GM18868 (cell line): ENCODE measurements around the gene DDX1.
"Not testable (repeated sequence)": the region's sequence is repeated elsewhere in the genome, so short reads cannot be mapped to it uniquely, and the experiment has no call there.

ENCODE experiments used
- ATAC-seq: cut with Tn5 transposase; IDR thresholded peaks from one replicate; pipeline ENCODE4 v1.9.1; 2021; ENCODE audit warnings: mild to moderate bottlenecking, moderate library complexity; ENCODE audit not compliant: unreplicated experiment

DDX1 gene

DNA sequence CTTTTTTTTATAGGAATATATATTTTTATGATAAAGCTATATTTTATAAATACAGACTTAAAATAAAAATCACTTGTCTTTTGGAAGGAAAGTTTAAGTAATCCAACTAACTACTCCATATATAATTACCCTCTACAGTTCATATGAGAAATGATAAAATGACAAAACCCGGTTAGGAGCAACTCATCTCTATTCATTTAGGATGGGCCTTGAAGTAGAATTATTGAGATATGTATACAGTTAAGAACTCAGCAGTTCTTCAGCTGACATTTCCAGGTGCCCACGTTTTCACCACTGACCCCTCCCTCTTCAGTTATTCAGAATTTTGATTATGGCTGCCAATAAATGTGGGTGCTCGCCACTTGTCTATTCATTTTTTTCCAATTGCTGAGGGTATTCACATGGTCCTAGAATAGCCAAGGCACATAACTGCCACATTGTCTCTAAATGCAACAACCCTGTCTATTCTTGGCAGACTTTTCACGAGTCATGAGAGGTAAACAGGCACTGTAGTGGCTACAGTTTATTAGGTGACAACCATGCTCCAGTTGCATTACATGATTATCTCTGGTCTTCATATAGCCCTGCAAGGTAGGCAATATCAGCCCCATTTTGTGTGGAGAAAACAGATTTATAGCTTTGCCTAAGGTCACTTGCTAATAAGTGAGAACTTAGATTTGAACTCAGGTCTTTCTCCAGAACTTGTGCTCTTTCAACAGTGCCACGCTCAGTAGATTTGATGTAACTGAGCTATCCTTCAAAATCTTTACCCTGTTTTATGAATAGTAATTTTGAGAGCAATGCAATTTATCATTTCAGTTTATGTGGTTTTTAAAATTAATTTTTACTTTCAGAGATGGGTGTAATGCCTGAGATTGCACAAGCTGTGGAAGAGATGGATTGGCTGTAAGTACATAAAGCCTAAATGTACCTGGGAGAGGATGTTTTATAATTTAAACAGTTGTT is 2.9 kb downstream of the DDX1 start:
- no peak for ATAC-seq

DNA sequence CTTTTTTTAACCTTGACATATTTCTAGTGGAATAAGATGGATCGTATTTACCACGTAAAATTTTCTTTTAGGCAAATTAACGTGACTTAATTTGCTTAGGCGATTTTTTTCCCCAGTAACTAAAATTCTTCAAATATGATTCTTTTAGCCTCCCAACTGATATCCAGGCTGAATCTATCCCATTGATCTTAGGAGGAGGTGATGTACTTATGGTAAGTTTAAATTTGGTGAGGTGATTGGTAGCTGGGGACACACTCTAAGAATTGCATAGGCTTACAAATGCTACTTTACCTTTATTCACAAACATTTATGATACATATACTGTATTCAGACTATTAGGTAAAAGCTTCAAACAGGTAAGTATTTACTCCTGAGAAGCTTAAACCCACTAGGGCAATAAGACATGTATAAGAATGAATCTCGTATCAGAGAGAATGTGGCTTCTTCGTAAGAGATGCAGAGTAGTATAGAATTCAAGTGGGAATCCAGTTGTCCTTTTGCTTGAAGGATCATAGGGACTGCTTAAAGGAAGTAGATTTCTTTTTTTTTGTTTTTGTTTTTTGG is 3.8 kb downstream of the DDX1 start:
- no peak for ATAC-seq

DNA sequence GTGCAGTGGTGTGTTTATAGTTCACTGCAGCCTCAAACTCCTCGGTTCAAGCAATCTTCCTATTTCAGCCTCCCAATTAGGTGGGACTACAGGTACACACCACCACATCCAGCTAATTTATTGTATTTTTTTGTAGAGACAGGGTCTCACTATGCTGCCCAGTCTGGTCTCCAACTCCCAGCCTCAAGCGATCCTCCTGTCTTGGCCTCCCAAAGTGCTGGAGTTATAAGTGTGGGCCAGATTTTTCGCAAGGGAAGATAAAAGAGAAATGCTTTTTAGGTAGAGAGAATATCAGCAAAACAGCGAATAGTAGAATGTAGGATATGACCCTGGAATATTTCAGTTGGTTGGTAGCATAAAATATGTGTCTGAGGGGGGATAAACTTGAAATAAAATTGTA is 4.3 kb downstream of the DDX1 start:
- ATAC-seq = no peak

DNA sequence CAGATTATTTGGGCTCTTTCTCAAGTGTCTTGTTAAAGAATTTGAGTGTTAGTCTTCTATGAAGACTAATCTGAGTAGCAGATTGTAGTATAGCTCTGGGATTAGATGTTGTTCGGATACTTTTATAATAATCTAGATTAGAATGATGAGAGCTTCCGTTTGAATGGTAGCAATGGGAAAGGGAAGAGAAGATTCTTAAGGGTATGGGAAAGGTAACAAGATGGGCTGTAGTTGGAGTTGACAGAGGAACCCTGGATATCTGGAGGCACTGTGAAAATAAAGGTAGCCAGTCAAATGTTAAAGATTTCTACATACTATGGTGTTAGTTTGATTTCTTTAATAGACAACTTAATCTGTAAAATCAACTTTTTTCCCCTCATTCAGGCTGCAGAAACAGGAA is 4.7 kb downstream of the DDX1 start:
- no peak for ATAC-seq

DNA sequence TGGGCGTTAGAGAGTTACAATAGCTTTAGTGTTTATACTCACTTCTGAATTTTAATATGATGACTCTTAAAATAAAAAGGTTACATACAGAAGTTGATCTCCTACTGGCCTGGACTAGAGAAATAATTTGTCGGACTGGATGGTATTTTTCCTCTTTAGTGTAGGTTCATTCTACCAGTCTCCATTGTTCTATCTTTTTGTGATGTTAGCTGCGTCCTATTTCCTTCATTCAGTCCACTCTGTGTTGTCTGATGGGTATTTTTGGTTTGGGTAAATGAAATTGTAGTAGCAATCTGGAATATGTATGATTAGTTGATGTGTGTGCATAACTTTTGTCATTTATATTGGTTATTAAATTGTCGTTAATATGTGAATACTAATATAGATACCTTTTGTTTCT is 5.3 kb downstream of the DDX1 start:
- ATAC-seq = no peak

DNA sequence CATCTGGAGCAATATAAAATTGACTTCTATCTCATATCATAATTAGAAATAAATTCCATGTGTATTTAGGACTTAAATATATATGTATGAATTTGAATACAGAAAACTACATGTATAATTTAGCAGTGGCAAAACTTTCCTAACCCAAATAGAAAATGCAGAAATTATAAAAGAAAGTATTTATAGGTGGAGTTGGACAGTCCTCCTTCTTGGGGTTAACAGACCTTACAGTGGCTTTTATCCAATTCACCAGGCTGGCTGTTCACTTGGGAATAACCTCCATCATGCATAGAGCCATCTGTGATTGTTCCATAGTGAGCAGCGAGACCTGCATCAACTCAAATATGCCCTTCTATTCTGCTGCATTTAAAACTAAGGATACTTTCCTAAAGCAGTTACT is 8.3 kb downstream of the DDX1 start:
- no peak for ATAC-seq

DNA sequence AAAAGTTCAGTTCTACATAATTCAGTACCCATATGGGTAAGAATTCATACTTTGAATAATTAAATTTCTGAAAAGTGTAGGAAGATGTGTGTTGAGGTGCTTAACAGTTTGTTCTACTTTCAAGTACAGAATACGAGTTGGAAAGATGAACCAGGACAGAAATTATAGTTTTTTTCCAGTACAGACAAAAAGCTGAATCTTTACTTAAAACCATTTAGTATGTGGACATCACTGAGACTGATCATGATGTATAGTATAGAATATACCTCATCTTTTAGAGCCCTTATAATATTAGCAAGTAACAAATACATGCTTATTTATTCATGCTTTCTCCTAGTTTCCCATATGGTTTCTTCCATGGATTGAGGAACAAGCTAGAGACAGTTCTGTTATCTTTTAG is 10.0 kb downstream of the DDX1 start:
- no peak for ATAC-seq

DNA sequence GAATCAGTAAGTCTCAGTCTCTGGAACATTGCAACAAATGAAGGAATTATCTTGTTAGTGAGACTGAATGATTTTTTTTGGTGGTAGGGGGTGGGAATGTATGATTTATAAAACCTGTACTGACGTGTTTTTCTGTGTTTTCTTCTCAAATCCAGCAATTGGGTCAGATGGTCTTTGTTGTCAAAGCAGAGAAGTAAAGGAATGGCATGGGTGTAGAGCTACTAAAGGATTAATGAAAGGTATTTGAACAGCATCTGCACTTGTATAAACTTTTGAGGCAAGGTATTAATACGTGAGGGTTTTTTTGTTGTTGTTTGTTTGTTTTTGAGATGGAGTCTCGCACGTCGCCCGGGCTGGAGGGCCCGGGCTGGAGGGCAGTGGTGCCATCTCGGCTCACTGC is 10.7 kb downstream of the DDX1 start:
- ATAC-seq = no peak

DNA sequence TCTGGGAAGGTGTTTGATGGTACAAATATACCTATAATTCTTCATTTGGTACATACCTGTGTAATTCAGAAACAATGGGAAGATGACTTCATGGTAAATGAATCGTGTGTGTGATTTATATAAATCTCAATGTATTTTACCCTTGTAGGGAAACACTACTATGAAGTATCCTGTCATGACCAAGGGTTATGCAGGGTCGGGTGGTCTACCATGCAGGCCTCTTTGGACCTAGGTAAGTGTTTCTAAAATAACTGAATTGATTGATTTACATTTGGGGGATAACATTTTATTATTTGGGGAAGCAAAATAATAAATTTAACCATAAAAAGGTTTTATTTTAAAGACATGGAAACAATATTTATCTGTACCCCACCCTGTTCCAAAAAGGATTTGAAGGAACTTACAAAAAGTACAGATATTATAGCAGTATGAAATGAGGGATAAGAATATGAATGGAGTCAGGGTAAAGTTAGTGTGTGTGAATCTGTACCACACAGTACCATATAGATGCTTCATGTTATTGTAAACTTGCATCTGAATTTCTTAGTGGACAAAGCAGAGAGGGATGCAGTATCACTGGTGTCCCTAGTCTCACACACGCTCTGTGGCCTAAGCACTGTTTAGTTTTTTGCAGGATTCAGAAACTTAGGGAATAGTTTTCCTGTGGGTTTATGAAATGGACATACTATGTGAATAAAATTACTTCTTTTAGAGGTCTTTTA is 11.5 kb downstream of the DDX1 start:
- ATAC-seq = no peak

DNA sequence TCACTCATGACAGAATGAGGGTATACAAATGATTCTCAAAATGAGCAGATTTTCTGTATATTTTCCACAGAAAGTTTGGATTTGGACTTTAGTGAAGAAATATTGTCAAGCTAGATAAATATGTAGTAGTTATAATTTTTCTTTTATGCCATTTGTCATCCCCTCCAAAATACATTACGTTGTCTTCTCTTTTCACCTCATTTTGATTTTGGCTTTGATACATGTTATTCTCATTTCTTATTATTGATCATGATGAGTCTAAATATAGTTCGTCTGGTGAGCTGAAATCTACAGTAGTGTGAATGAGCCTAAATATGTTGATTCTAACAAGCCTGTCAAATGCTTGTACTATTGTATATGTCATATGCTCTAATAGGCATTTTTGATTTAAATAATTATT is 12.3 kb downstream of the DDX1 start:
- ATAC-seq = no peak

DNA sequence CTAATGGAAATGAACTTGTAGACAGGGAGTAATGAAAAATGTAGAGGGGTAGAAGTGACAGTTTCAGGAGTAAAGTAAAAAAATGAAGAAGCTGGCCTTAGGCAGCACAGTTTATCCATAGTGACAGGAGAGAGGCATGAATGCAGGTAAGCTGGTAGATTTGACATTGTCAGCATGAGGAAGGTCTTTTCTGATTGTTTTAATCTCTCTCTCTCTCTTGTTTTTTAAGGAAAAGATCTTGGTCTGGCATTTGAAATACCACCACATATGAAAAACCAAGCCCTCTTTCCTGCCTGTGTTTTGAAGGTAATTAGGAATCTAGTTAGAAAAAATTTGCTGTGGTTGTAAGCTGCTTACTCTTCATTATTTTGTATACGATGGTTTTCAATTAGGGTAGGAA is 14.1 kb downstream of the DDX1 start:
- no peak for ATAC-seq

DNA sequence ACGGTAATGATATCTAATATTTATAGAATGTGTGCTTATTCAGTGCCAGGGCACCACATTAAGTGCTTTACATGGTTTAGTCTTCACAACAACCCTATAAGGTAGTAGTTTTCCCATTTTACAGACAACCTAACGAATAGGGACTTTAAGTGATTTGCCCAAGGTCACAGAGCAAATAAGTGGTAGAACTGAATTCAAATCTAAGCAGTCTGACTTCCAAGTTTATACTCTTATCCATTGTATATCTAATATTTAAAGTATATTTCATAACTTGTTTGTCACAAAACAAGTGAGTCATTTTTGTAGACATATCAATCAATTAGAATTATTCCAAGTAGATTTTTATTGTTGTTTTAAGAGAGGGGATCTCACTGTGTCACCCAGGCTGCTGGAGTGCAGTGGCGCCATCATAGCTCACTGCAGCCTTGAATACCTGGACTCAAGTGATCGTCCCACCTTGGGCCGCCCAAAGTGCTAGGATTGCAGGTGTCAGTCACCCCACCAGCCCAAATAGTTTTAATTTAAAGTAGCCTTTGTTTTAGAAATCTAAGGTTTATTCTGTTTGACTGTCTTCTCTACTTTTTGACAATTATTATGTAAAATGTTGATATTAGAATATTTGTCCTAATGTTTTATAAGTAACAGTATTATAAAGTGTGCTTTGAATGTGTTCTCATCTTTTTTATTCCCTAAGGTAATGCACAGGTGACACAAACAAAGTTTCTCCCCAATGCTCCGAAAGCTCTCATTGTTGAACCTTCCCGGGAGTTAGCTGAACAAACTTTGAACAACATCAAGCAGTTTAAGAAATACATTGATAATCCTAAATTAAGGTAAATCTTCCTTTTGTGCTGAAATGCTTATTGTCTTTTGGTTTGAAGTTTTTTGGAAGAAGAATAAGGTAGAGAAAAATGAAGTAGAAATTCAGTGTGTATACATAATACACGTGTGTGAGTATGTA is 15.1 kb downstream of the DDX1 start:
- no peak for ATAC-seq

DNA sequence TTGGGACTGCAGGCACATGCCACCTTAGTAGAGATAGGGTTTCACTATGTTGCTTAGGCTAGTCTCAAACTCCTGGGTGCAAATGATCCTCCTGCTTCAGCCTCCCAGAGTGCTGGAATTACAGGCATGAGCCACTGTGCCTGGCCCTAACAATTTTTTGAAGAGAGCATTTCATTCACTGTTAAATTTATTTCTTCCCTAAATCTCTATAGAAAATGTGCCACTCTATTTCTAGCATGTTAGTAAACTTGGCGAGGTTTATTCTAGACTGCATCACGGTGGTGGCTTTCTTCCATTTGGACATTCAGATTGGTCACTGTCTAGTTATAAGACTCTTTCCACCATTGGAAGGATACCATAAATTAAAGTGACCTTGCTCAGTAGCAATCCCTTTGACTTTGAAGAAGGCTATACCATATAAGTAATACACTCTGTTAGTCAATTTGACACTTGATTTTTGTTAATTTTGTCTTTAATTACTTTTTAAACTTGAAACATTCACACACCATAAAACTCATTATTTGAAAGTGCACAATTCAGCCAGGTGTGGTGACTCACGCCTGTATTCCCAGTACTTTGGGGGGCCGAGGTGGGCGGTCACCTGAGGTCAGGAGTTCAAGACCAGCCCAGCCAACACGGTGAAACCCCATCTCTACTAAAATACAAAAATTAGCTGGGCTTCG is 16.2 kb downstream of the DDX1 start:
- no peak for ATAC-seq

DNA sequence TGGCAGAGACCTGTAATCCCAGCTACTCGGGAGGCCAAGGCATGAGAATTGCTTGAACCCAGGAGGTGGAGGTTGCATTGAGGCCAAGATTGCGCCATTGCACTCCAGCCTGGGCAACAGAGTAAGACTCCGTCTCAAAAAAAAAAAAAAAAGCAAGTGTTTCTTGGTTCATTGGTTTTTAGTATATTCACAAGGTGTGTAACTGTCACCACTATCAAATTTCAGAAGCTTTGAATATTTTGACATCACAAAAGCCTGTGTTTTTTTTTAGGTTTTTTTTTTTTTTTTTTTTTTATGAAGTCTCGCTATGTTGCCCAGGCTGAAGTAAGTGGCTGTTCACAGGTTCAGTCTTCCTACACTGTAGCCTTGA is 16.7 kb downstream of the DDX1 start:
- ATAC-seq = no peak

DNA sequence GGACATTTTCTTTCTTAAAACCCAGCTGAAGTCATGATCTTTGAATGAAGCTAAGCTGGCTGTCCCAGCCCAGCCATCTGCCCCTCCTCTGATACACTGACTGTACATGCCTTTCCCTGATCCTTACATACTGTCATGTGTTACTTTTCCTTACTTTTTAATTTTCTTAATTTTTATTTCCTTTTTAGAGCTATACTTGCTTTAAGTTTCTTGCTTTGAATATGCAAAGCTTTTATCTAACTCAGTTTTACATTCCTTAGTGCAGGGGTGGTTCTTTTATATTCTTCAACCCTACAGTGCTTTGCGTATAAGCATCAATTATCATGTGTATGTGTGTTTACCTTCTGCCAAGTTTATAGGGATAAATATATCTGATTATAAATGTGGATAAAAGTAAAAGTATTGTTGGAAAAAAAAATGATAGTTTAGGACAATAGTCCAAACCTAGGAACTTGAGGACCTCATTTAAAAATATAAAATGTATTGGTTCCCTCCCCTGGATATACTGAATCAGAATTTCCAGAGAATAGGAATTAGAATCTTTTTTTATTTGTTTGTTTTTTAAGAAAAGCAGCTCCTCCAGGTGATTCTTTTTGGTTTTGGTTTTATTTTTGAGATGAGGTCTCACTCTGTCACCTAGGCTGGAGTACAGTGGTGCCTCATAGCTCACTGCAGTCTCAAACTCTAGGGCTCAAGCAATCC is 17.8 kb downstream of the DDX1 start:
- no peak for ATAC-seq

DNA sequence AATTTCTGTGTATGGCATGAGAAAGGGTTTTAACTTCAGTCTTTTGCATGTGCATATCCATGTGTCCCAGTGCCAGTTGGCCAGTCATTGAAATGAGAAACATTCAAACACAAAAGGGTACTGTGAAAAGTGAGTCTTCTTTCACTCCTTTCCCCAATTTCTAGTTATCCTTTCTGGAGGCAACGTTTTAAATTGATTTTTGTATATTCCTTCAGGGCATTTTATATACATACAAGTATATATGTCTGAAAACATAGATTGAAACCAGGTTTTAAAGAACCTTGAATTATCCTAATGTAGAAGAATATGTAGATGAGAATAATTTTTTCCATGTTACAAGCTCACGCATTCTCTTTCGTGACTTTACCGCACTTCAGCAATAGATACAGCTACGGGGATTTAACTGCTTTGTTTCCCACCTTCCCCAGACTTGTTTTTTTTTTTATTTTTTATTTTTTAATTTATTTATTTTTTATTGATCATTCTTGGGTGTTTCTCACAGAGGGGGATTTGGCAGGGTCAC is 18.8 kb downstream of the DDX1 start:
- no peak for ATAC-seq

DNA sequence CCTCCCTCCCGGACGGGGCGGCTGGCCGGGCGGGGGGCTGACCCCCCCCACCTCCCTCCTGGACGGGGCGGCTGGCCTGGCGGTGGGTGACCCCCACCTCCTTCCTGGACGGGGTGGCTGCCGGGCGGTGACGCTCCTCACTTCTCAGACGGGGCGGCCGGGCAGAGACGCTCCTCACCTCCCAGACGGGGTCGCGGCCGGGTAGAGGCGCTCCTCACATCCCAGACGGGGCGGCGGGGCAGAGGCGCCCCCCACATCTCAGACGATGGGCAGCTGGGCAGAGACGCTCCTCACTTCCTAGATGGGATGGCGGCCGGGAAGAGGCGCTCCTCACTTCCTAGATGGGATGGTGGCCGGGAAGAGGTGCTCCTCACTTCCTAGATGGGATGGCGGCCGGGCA is 20.4 kb downstream of the DDX1 start:
- not testable (repeated sequence) for ATAC-seq

DNA sequence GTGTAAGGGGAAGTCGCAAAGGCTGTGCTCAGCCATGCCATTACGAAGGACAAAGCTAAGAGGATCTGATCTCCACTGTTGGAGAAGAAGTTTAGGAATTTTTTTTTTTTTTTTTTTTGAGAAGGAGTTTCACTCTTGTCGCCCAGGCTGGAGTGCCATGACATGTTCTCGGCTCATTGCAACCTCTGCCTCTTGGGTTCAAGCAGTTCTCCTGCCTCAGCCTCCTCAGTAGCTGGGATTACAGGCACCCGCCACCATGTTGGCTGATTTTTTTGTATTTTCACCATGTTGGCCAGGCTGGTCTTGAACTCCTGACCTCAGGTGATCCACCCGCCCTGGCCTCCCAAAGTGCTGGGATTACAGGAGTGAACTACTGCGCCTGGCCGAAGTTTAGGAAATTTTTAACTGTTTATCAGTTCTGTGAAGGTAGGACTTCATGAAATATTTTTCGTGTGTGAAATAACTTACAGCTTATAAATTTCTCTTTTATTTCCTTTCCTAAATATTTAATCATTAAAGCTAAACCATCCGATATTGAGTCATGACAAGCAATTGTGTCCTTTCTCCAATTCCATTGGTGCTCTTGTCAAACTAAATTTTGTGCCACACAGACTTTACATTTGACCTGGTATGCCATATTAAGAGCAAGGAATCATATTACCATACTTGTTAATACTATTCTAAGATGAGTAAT is 22.2 kb downstream of the DDX1 start:
- no peak for ATAC-seq
